H54 (cell line): ENCODE results near the gene SLC17A1.
"Not testable (repeated sequence)": the region's sequence is repeated elsewhere in the genome, so short reads cannot be mapped to it uniquely, and the experiment has no call there.

Experiments used
- DNase-seq: peaks from one replicate; pipeline ENCODE4 v3.0.0; 2011; ENCODE audit warnings: low spot score, mixed read lengths; ENCODE audit not compliant: insufficient read length
- FAIRE-seq: peaks from 3 replicates; lab custom pipeline; 2011; peaks lifted over from hg19 to GRCh38; lab: Jason Lieb, UNC
- POLR2A ChIP-seq: IDR thresholded peaks from 2 replicates; pipeline ENCODE4 v1.6.1; 2011; ENCODE audit warnings: low read depth, mild to moderate bottlenecking, low read length

Gene SLC17A1

DNA sequence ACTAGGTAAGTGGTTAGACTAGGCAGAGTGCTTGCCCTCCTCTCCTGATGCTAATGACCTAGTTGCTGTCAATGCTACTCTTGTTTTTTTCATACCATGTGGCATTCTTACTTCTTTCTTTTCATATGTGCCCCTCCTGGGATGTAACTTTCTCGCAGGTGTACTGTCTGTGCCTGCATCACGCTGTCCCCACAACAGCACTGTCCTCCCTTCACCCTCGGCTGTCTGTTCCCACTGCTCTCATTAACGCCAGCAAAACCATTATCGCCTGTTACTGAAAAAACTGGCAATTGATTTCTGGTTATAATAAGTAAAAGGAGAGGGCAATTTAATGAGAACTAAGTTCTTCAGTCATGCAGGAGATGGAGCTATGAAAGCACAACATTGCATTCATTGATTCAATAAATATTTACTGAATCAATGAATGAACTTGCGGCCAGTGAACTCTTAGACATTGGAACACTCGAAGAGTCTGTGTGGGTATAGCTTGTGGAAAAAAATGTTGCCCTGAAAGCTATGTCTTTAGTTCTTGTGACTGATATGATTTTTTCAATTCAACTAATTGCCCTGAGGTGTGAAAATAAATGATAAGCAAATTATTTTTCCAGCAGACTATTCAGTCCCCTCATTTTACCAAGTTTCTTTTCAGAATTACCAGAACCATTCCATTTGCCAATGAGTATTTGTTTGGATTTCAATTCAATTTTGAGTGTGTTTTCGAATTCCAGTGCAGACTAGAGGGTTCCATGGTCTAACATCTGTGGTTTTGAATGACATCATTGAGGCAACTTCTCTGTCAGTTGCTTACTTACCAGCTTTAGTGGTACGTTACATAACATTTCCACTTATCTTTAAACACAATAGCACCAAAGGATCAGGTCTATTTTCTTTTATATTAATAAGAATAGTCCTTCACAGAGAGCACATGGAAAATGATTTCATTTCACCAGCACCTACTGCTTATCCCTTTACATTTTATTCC lies 75.2 kb downstream of the SLC17A1 start:
- FAIRE-seq (no peak), DNase-seq (no peak)
- no peak for TF ChIP-seq POLR2A

- no peak for DNase-seq
- FAIRE-seq: no peak
- TF ChIP-seq POLR2A: no peak
Observed at GRCh38 chr6:25755483-25755882, 76.4 kb downstream of the SLC17A1 start.

DNA sequence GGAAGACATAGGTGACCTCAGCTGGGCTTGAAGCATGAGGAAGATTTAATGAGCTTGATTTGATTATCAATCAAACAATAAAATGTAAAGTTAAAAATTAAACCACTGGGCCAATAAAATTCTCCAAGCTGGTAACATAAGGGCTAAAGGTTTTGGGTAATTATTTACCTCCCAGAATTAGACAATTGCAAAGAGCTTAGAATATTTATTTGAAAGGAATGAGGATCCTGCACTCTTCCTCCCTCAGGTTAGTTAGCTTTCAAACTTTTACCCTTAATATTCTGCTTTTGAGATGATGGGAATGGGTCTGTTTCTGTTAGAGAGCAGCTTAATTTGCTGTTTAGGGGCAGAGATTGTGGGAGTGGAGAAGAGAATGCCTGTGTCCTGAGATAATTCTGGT lies 77.3 kb downstream of the SLC17A1 start, which contains the start of gene SLC17A4:
Gene SLC17A4, plus strand, starts transcription at position 208 of the 400 bp plus-strand sequence. CDS start 7,221 bp downstream, outside the sequence.
- no peak for FAIRE-seq
- no peak for TF ChIP-seq POLR2A
- DNase-seq: no peak

GRCh38 chr6:25753079-25753478 lies 78.8 kb downstream of the SLC17A1 start:
- DNase-seq (no peak), FAIRE-seq (no peak)
- TF ChIP-seq POLR2A: no peak

DNA sequence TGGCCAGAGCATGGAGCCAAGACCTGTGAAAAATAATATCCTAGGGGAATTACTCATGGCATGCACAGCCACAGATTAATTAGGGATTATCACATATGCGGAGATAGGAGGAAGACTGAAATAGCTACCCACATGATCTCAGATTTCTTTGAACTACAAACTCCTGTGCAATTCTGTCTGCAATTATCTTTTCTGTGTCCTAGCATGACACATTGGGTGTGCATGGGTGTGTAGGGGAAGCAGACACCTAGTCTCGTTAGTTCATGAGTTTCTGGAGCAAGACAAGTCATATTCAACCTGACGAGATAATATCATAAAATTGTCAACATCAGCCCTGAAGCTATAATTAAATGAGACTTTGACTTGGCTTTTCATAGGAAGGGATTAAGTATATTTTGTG lies 80.9 kb downstream of the SLC17A1 start:
- no peak for FAIRE-seq
- TF ChIP-seq POLR2A: no peak
- no peak for DNase-seq

GRCh38 chr6:25749837-25750236 lies 82.0 kb downstream of the SLC17A1 start:
- no peak for DNase-seq
- no peak for TF ChIP-seq POLR2A
- no peak for FAIRE-seq

- DNase-seq, FAIRE-seq: not testable (repeated sequence)
Observed at GRCh38 chr6:25748601-25749517, 83.0 kb downstream of the SLC17A1 start.

GRCh38 chr6:25748049-25748448 lies 83.8 kb downstream of the SLC17A1 start:
- DNase-seq (no peak), FAIRE-seq (no peak)
- no peak for TF ChIP-seq POLR2A

DNA sequence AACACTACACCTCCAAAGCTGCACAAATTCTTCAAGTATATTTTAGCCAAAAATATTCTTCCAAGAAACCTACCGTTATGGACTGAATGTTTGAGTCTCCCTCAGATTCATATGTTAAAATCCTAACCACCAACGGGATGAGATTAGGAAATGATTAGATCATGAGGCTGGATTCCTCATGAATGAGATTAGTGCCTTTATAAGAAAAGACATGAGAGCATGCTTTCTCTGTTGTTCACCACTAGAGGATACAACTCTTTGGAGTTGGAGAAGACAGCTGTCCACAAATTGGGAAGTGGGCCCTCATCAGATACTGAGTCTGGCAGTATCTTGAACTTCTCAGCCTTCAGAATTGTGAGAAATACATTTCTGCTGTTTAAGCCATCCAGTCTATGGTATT lies 84.4 kb downstream of the SLC17A1 start:
- no peak for TF ChIP-seq POLR2A
- no peak for DNase-seq
- no peak for FAIRE-seq

DNA sequence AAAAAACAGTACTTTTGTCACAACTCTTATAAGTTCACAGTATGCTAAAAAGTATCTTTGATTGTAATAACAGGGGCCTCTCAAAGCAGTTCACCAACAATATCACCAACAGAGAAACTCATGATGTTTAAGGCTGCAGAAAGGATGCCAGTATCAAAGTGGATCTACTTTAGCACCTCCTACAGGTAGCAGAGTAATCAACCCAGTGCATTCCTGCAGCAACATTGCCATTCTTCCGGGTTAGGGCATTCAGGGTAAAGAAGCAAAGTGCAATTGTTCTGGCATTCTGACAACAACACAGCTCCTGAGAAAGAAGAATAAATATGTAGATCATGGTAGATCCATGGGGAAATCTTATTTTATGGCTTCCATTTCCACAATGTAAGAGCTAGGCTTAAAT lies 84.9 kb downstream of the SLC17A1 start:
- DNase-seq (no peak), FAIRE-seq (no peak)
- TF ChIP-seq POLR2A: no peak

DNA sequence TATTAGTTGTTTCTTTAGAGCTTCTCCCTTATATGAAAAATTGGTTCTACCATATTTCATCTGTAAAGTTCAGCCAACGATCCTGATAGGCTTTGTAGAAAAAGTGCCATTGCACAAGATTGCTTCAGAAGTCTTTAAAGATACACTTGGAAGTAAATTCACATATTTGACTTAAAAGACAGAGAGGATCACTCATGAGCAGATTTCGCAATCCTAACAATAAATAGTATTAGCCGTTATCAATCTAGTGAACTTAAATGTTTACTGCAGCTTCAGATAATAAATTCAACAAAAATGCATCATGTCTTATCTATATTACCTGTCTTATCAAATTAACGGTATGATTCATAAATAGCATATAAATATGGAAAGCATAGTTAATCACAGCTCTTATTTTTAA lies 86.0 kb downstream of the SLC17A1 start:
- DNase-seq: no peak
- FAIRE-seq: no peak
- TF ChIP-seq POLR2A: no peak

- FAIRE-seq (no peak), DNase-seq (no peak)
- TF ChIP-seq POLR2A: no peak
Observed at GRCh38 chr6:25743868-25744267, 88.0 kb downstream of the SLC17A1 start.

DNA sequence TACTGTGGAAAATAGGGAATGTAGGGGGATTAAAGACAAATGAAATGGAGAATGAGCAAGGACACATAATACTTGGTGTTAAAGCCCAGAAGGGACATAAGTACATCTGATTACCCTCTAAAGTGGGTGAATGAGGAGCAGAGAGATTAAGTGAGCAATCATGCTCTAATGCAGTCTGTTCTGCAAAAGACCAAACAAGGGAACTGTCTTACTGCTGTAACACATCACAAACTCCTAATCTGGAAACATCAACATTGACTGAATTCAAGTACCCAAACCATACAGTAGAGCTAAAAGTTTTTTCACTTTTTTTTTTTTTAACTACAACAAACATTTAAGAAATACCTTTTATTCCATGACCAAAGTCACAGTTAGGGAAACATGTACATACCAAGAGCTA lies 96.6 kb downstream of the SLC17A1 start:
- FAIRE-seq (no peak), DNase-seq (no peak)
- TF ChIP-seq POLR2A: no peak
